DMS114 treated with DMSO at 0.1 percent for 48 hours (cell line): Measurements from ENCODE around the gene FSHR.

ENCODE experiments used
- DNase-seq: peaks from one replicate; lab custom pipeline; 2025; ENCODE audit not compliant: unreplicated experiment; lab: John Stamatoyannopoulos, UW

FSHR gene

GRCh38 chr2:48968011-48968410, 186.3 kb downstream of the FSHR start:
- no peak for DNase-seq

- no peak for DNase-seq
Measured at GRCh38 chr2:48965204-48965603, 189.1 kb downstream of the FSHR start.

DNA sequence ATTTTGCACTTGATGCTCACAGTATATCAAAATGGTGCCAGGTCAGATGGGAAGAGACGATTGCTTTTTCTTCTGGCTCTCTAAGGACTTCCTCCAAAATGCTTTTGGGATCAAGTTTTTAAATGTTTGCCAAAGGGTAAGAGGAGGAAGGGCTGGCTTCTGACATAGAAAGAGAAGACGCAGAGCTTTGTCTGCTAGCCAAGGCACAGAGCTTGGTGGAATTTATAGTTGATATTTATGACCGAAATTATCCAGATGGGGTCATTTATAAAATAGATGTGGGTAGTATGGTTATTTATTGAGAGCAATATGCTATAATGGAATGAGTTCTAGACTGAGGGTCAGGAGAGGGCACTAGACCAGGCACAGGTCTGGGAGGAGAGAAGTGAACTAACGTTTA, 193.3 kb downstream of the FSHR start:
- DNase-seq, result no peak

DNA sequence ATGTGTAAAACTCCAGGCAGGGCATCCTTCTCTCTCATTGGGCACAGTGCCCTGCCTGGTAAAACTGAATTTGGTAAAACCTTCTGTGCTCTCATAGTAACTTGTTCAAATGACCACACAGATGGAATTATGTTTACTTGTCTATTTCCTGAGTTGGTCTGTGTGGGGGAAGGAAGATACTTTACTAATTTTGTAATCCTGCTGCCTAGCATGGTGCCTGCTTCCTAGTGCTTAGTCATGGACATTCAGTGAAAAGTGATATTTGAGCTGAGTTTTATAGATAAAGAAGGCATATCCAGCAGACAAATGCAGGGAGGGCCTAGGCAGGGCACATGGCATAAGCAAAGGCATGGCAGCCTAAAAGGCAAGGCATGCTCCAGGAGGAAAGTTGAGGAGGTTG, 199.4 kb downstream of the FSHR start:
- DNase-seq, result no peak

DNA sequence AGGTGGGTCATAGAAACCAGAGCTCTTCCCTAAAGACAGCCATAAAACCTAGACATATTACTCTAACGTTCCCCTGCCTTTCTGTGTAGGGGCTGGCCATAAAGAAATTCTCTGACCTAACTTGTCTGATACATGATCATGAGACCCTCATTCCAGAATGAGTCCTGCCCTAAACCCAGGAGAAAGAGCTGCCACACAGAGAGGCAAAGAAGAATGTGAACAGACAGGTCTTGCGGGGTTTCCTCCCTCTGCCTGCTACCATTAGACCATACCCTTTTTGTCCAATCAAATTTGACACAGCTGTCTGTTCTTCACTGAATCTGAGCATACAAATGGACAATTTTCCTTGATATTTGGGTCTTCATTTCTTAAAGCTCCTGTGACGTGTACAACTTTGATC, 200.0 kb downstream of the FSHR start:
- DNase-seq, result no peak

- no peak for DNase-seq
Measured at GRCh38 chr2:48952614-48953013, 201.7 kb downstream of the FSHR start.

- no peak for DNase-seq
Measured at GRCh38 chr2:48952143-48952542, 202.2 kb downstream of the FSHR start.

DNA sequence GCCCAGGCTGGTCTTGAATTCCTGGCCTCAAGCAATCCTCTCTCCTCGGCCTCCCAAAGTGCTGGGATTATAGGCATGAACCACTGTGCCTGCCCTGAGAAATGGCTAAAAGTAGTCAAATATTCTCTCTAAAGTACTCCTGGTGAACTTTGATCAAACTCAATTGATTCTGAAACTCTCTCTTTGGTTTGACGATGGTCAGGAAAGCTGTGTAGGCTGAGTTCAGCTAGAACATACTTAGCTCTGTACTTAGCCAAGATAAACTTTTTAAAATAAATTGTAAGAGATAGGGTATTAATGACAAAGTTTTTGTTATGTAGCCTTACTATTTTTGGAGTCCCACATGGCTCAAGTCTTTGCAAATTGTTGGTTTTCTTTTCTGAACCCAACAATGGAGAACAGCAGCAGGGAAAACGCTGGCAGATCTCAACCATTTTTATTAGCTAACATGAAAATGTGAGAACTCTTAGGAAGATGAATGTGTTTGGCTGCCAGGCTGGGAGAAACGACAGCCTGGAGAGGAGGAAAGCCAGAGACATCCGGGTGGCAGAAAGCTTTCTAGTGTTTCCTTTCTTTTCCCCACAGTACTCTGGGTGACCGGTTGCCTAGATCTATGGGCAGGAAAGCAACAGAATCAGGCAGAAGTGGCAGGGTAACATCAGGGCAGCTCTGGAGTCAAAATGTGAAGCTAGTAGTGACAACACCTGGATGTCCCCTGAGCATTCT, 205.8 kb downstream of the FSHR start:
- DNase-seq, result no peak

GRCh38 chr2:48946449-48947048, 207.8 kb downstream of the FSHR start:
- peak; percentile 42 for DNase-seq

GRCh38 chr2:48944956-48945355, 209.4 kb downstream of the FSHR start:
- no peak for DNase-seq

DNA sequence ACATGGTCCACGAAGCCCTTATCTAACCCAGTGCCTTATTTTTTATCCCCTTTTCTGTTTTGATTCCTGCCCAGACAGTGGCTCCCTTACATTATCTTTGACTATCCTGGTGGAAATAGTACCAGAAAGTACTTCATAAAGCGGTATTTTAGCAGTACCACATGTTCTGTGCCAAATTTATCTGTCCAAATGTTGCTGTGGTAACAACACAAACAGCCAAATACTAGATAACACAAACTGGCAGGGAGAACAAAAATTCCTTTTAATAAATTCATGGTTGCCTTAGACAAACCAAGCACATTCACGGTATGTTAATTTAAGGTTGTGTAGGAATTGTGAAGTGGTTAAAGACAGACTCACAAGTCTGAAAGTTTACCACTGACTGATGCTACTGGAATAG, 210.9 kb downstream of the FSHR start:
- no peak for DNase-seq

DNA sequence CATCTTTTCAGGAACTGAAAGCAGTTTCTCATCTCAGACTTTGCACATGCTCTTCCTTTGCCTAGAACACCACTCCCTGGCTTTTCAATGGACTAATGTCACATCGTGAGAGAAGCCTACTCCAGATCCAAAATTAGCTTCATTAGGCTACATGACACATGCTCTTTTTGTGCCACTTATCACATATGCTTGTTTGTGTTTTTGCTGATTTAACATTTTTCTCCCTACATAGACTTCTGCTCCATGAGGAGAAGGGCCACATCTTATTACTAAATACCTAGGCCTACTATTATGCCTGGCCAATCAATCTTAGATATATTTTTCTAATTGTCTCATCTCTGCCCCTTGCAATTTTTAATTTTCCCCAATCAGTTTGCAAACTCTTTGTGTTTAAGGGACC, 212.4 kb downstream of the FSHR start:
- DNase-seq, result no peak

DNA sequence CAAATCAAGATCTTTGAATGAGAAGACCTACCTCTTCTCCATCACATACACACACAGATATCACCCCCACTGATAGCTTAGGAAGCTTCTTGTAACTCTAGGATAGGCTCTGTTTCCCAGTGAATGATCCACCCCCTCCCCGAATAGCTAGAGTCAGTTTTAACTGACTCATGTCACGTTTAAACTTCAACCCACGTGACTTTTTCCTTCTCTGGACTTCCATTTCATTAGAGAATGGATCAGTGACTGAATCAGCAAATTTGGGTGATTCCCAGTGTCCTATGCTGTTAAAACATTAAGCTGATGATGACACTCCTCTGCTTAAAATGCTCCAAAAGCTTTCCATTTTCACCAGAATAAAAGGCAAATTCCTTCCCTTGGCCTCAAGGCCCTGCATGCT, 212.9 kb downstream of the FSHR start:
- no peak for DNase-seq

DNA sequence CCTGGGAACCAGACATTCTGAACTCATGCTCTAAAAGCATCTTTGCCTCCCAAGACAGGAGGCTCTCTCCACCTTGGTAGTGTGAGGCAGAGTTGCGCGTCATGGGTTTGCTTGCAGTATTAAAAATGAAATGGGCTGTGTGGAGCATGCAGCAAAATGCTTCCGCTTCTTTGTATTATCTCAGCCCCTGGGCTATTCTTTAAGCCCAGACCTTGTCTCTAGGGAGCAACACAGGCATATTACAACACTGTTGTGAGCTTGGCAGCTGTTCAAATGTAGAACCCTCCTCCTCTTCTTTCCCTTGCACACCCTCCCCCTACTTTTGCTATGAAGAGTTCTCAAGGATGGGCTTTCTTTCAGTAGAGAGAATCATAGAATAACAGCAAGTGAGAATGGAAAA, 213.7 kb downstream of the FSHR start:
- DNase-seq, result no peak

DNA sequence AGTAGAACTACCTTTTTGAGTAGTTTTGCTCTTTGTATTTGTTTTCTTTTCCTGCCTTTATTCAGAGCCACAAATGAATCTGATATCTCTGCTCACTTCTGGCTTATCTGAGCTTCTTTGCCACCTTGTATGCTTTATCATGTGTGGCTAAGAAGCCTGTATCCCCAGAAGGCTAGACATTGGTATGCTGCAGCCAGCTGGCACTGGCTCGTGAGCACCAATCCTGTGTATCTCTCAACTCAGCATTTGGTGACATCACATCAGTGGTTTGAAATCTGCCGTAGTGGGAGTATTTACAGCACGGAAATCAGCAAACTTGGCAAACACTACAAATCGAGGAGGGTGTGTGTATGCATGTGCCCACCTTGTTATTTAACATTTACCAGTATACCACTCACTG, 215.1 kb downstream of the FSHR start:
- DNase-seq, result no peak

DNA sequence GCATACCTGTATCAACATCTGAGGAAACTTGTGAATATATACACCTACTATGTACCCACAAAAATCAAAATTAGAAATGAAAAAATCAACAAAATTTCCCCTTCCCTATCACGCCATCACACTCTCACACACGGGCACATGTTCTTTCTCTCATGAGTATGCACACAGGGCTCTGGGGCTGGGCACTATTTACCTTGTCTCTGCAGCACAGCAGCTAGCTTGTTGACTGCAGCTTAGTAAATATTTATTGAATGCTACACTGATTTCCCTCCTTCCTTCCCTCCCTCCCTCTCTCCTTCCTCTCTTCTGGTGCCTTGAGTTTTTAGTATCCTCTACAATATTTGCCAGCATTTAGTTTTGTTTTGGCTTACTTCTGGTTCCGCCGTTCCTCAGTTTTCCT, 216.1 kb downstream of the FSHR start:
- DNase-seq, result no peak

DNA sequence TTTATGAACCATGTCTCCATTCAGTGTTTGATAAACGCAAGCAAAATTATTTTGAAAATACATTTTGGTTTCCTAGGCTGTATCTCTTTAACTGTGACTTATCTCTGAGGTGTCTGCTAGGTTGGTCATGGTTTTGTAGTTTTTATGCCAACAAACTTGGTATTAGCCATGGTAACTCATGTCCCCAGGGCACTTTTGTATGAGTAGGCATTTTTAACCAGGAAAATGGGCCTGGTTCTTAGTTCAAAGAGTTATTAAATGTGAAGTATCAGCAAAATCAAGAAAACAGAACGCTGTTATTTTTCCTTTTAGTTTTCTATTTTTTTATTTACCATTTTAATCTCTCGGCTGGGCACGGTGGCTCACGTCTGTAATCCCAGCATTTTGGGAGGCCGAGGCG, 219.5 kb downstream of the FSHR start:
- DNase-seq, result no peak

GRCh38 chr2:48933828-48934497, 220.4 kb downstream of the FSHR start:
- no peak for DNase-seq

DNA sequence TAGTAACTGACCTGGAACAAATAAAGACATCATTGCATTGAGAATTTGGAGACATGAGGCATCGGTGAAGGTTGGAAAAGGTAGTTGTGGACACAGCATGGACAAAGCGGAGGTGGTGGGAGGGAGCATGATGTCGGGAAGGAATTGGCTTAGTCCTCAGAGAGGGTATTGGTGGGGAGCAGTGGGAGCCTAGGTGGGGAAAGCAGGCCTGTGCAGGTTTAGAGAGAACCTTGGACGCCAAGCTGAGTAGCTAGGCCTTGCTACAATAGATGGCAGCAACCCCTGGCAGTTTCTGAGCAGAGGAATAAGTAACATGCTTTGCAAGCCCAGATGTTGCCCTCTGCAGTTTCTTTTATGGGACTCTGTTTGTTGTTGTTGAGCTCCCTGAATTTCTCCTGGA, 221.6 kb downstream of the FSHR start:
- no peak for DNase-seq

GRCh38 chr2:48929571-48930301, 224.6 kb downstream of the FSHR start:
- no peak for DNase-seq

DNA sequence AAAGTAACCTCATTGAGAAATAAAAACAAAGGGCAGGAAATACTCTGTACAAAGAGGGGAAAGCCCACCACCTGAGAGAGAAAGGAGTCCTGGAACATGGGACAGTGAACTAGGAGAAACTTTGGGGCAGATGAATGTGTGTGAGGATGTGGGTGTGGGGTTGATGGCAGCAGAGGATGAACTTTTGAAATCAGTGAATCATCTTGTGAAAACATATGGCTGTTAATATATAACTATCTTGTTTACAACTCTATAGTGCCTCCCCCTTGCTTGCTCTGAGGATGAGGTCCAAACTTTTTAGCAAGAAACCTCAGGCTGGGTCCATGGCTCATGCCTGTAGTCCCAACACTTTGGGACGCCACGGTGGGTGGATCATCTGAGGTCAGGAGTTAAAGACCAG, 227.0 kb downstream of the FSHR start:
- no peak for DNase-seq

- DNase-seq, result no peak
Measured at GRCh38 chr2:48915884-48916283, 238.4 kb downstream of the FSHR start.
